Tibial nerve (tissue), 3 donors: ENCODE results near the gene ZNF548.

Experiments used
- CTCF ChIP-seq, 5 experiments: fragments of 200-600 bp in 3 of 5; fragments of 450-650 bp in 2 of 5; sonication (generic) in 3 of 5; IDR thresholded peaks; one replicate each; pipeline ENCODE4 v1.5.1; 2016 to 2019; ENCODE audit warnings: antibody characterized with exemption in 5 of 5, mild to moderate bottlenecking in 3 of 5, moderate library complexity in 2 of 5
- POLR2A ChIP-seq, 2 donors: fragments of 450-650 bp; IDR thresholded peaks; one replicate each; pipeline ENCODE4 v1.6.1; 2017; ENCODE audit warnings: antibody characterized with exemption in 2 of 2, mild to moderate bottlenecking in 2 of 2, moderate library complexity in 2 of 2

GRCh38 chr19:57441979-57442752 lies 52.5 kb downstream of the ZNF548 start:
- no peak for TF ChIP-seq CTCF (IDR thresholded peaks at IDR 0.05)
- no peak for TF ChIP-seq POLR2A (IDR thresholded peaks at IDR 0.05)
